CD4-positive, alpha-beta T cell (primary cell): ENCODE data around the gene VPS52. TPM values are rescaled to one million over a fixed set of nuclear protein-coding genes. Genes with fewer than 3 reads are reported as not detected.

Source experiments
- ATAC-seq: fragments of 200-7000 bp; cut with Tn5 transposase; one replicate; pipeline ENCODE4 v1.10.0; 2022; ENCODE audit warnings: mild to moderate bottlenecking; ENCODE audit not compliant: poor library complexity
- CTCF ChIA-PET: fragments of 350-600 bp; sonication (Branson Sonifier 250); formaldehyde crosslinking; loops from one replicate; lab custom pipeline; 2021; ENCODE audit warnings: antibody characterized with exemption, inconsistent platforms; lab: Charles Lee
- POLR2A ChIA-PET: fragments of 350-600 bp; sonication (Branson Sonifier 250); formaldehyde crosslinking; loops from one replicate; lab custom pipeline; 2021; ENCODE audit warnings: antibody characterized with exemption, inconsistent platforms; lab: Charles Lee
- DNase-seq, 14 experiments: peaks; one replicate each; pipeline ENCODE4 v3.0.0-alpha.2; 2013 to 2020; ENCODE audit warnings: mixed read lengths in 2 of 14
- H3K27ac ChIP-seq, 2 donors: one replicate each; pipeline versions ENCODE4 v1.5.1 to v1.7.0; 2013; ENCODE audit warnings: low read length in 2 of 2, low read depth in 1 of 2, mild to moderate bottlenecking in 1 of 2
- H3K27me3 ChIP-seq, 2 experiments: 1 replicate in 1 of 2; 2 replicates in 1 of 2; pipeline versions ENCODE4 v1.6.1 to v1.7.0; 2013; ENCODE audit warnings: low read length in 2 of 2, control low read depth in 1 of 2, mild to moderate bottlenecking in 1 of 2, moderate library complexity in 1 of 2; ENCODE audit not compliant: insufficient read depth in 2 of 2, control insufficient read depth in 1 of 2
- H3K36me3 ChIP-seq: one replicate; pipeline ENCODE4 v1.6.1; 2013; ENCODE audit warnings: low read length, control low read depth; ENCODE audit not compliant: insufficient read depth
- H3K4me1 ChIP-seq: one replicate; pipeline ENCODE4 v1.6.1; 2013; ENCODE audit warnings: low read length, control low read depth; ENCODE audit not compliant: insufficient read depth
- H3K4me3 ChIP-seq: one replicate; pipeline ENCODE4 v1.5.1; 2013; ENCODE audit warnings: mild to moderate bottlenecking, low read length, moderate library complexity
- H3K9me3 ChIP-seq, 2 experiments: 1 replicate in 1 of 2; 2 replicates in 1 of 2; pipeline versions ENCODE4 v1.6.1 to v1.7.0; 2013; ENCODE audit warnings: low read length in 2 of 2, mild to moderate bottlenecking in 2 of 2, control low read depth in 1 of 2, moderate library complexity in 1 of 2; ENCODE audit not compliant: control insufficient read depth in 1 of 2, insufficient read depth in 1 of 2
- H3K27ac Mint-ChIP-seq: one replicate; pipeline ENCODE4 v1.8.0; 2020; ENCODE audit warnings: mixed read lengths
- H3K27me3 Mint-ChIP-seq: one replicate; pipeline ENCODE4 v1.8.0; 2021; ENCODE audit warnings: mixed read lengths
- H3K36me3 Mint-ChIP-seq: one replicate; pipeline ENCODE4 v1.8.0; 2021; ENCODE audit warnings: low read depth, mixed read lengths
- H3K4me1 Mint-ChIP-seq: one replicate; pipeline ENCODE4 v1.8.0; 2021; ENCODE audit warnings: low read depth, mixed read lengths
- H3K4me3 Mint-ChIP-seq: one replicate; pipeline ENCODE4 v1.8.0; 2020; ENCODE audit warnings: mild to moderate bottlenecking, mixed read lengths
- H3K9me3 Mint-ChIP-seq: one replicate; pipeline ENCODE4 v1.8.0; 2020; ENCODE audit warnings: mixed read lengths
- CTCF ChIP-seq: fragments of 200-600 bp; IDR thresholded peaks from one replicate; pipeline ENCODE4 v1.8.0; 2022; ENCODE audit warnings: antibody characterized with exemption, mild to moderate bottlenecking
- intact Hi-C, 2 experiments: fragments of 100-400 bp; cut with DNase I in 1 of 2; cut with micrococcal nuclease in 1 of 2; formaldehyde crosslinking; loops; one replicate each; pipeline versions ENCODE4 v1.15.1 to v1.9.0; 2023 to 2025; cut with DNase I, micrococcal nuclease
- total RNA-seq, 174 experiments: library from RNA in 2 of 174; stranded (reverse) in 2 of 174; gene quantifications; one replicate each; pipeline ENCODE4 v1.2.3 and lab custom pipeline; 2021 to 2026

Gene VPS52
- total RNA-seq, 2 experiments from 2014 or later, result 67.9 TPM

- H3K27me3 Mint-ChIP-seq, result peaks cover 41% of the 10 kb centered on the region
- H3K36me3 Mint-ChIP-seq, result peaks cover 50% of the 10 kb centered on the region
- H3K4me1 ChIP-seq, result peaks cover 34% of the 10 kb centered on the region
- ATAC-seq (no peak), DNase-seq (no peak)
- no peaks in the 10 kb centered on the region for H3K9me3 ChIP-seq
- H3K27ac ChIP-seq, result no peak overlapping the region
- peak overlapping the region; percentile 42 for H3K4me3 ChIP-seq
- H3K27me3 ChIP-seq, result peaks cover 0 to 14% of the 10 kb centered on the region in 2 experiments
- H3K27ac Mint-ChIP-seq, result peak overlapping the region; percentile 58
- CTCF ChIA-PET, result no interaction called here
- peaks cover 19% of the 10 kb centered on the region for H3K36me3 ChIP-seq
- H3K4me3 Mint-ChIP-seq, result peak overlapping the region; percentile 80
- TF ChIP-seq CTCF, result no peak
- POLR2A ChIA-PET, result no interaction called here
- intact Hi-C loops, result no loop called here
- no peaks in the 10 kb centered on the region for H3K9me3 Mint-ChIP-seq
- H3K4me1 Mint-ChIP-seq, result peaks cover 40% of the 10 kb centered on the region
Measured at GRCh38 chr6:33212857-33213165, 58.9 kb downstream of the VPS52 start.

GRCh38 chr6:33211666-33212422 is 59.8 kb downstream of the VPS52 start:
- Mint-ChIP-seq H3K9me3 (no peaks in the 10 kb centered on the region), H3K27me3 (peaks cover 33% of the 10 kb centered on the region), H3K36me3 (peaks cover 50% of the 10 kb centered on the region), H3K4me3 (peak overlapping the region; percentile 80), H3K4me1 (peaks cover 40% of the 10 kb centered on the region), H3K27ac (peak overlapping the region; percentile 58)
- ATAC-seq (no peak), DNase-seq (no peak)
- Histone ChIP-seq H3K4me1 (peaks cover 41% of the 10 kb centered on the region), H3K9me3 (no peaks in the 10 kb centered on the region), H3K36me3 (peaks cover 19% of the 10 kb centered on the region), H3K4me3 (no peak overlapping the region), H3K27ac (no peak overlapping the region), H3K27me3 (peaks cover 0 to 14% of the 10 kb centered on the region in 2 experiments)
- TF ChIP-seq CTCF, result no peak
- POLR2A ChIA-PET, result no interaction called here
- CTCF ChIA-PET, result interaction anchor here (1.5 kb wide), 1 partner anchor 15 kb away, joined by 3 read pairs; no protein-coding TSS in a partner anchor
- intact Hi-C loops, result no loop called here

- ATAC-seq (no peak), DNase-seq (no peak)
- no peak overlapping the region for H3K27ac Mint-ChIP-seq
- peaks cover 42% of the 10 kb centered on the region for H3K4me1 Mint-ChIP-seq
- peaks cover 19% of the 10 kb centered on the region for H3K36me3 ChIP-seq
- H3K4me3 ChIP-seq, result no peak overlapping the region
- H3K4me3 Mint-ChIP-seq, result no peak overlapping the region
- H3K27ac ChIP-seq, result no peak overlapping the region
- H3K27me3 ChIP-seq, result peaks cover 0 to 14% of the 10 kb centered on the region in 2 experiments
- H3K36me3 Mint-ChIP-seq, result peaks cover 50% of the 10 kb centered on the region
- H3K4me1 ChIP-seq, result peaks cover 41% of the 10 kb centered on the region
- intact Hi-C loops, result no loop called here
- H3K9me3 Mint-ChIP-seq, result no peaks in the 10 kb centered on the region
- CTCF ChIA-PET, result interaction anchor here (1.5 kb wide), 1 partner anchor 14 kb away, joined by 3 read pairs; no protein-coding TSS in a partner anchor
- peaks cover 33% of the 10 kb centered on the region for H3K27me3 Mint-ChIP-seq
- POLR2A ChIA-PET, result no interaction called here
- no peak for TF ChIP-seq CTCF
- H3K9me3 ChIP-seq, result no peaks in the 10 kb centered on the region
Measured at GRCh38 chr6:33211136-33211535, 60.5 kb downstream of the VPS52 start.
